Measurements from ENCODE around the gene SCAANT1. TPM values are rescaled to one million over a fixed set of nuclear protein-coding genes. Genes with fewer than 3 reads are reported as not detected.

Gene SCAANT1
- total and polyA plus RNA-seq, 2 donors (not counting 1 experiment from before 2014, with no cell fraction given), result 1.7 TPM; not detected in 1

- intact Hi-C loops (cut with micrococcal nuclease), result loop anchor here (1.0 kb wide), 2 partner anchors 47 to 129 kb away; no protein-coding TSS in a partner anchor
- no peaks in the 10 kb centered on the region for H3K27me3 ChIP-seq (replicated peaks in 1 of 4; ENCODE audit: control extremely low read depth in 1 of 4, control insufficient read depth in 3 of 4, insufficient read depth in 4 of 4, low read length in 3 of 4)
- H3K9me3 ChIP-seq (ENCODE audit: control extremely low read depth in 1 of 3, control insufficient read depth in 2 of 3, insufficient read depth in 1 of 3, low read length in 2 of 3), result no peaks in the 10 kb centered on the region
- H3K9ac ChIP-seq (ENCODE audit: low read length), result peak overlapping the region; percentile 89
- peak overlapping the region; percentile 89 for H2AFZ ChIP-seq (ENCODE audit: insufficient read depth, low read depth, low read length, poor library complexity, severe bottlenecking)
- H3K79me2 ChIP-seq (ENCODE audit: control insufficient read depth, insufficient read depth, low read length), result peaks cover 60% of the 10 kb centered on the region
- DNase-seq, result peak; percentile 72
- H3K27ac ChIP-seq (ENCODE audit: low read length in 2 of 2), result peak overlapping the region; percentile 64 to 88
- Mint-ChIP-seq H3K9me3 (ENCODE audit: insufficient read depth) (no peaks in the 10 kb centered on the region), H3K27me3 (no peaks in the 10 kb centered on the region), H3K27ac (peak overlapping the region; percentile 97), H3K4me1 (peaks cover 58% of the 10 kb centered on the region), H3K4me3 (peak overlapping the region; percentile 97)
- peaks cover 16 to 19% of the 10 kb centered on the region in 2 donors for H3K4me1 ChIP-seq (ENCODE audit: control insufficient read depth in 2 of 2, insufficient read depth in 2 of 2, low read length in 2 of 2)
- ATAC-seq (ENCODE audit: low read depth), result peak; percentile 57
- WGBS (ENCODE audit: insufficient coverage), result under 1% methylated on average over 70 of the region's 93 CpGs
- CTCF ChIA-PET, result interaction anchor here (1.0 to 1.4 kb wide), 3 partner anchors 12 to 48 kb away, joined by 3 to 5 read pairs (median 3); partner anchors contain the start of gene SCAANT1
- peak overlapping the region; percentile 78 for H3K4me2 ChIP-seq (replicated peaks; ENCODE audit: low read depth, low read length, poor library complexity, severe bottlenecking)
- POLR2A ChIA-PET, result interaction anchor here (0.6 to 1.1 kb wide), 2 partner anchors 48 kb away, joined by 6 read pairs; partner anchors contain the start of gene SCAANT1
- TF ChIP-seq, protein P1, sequence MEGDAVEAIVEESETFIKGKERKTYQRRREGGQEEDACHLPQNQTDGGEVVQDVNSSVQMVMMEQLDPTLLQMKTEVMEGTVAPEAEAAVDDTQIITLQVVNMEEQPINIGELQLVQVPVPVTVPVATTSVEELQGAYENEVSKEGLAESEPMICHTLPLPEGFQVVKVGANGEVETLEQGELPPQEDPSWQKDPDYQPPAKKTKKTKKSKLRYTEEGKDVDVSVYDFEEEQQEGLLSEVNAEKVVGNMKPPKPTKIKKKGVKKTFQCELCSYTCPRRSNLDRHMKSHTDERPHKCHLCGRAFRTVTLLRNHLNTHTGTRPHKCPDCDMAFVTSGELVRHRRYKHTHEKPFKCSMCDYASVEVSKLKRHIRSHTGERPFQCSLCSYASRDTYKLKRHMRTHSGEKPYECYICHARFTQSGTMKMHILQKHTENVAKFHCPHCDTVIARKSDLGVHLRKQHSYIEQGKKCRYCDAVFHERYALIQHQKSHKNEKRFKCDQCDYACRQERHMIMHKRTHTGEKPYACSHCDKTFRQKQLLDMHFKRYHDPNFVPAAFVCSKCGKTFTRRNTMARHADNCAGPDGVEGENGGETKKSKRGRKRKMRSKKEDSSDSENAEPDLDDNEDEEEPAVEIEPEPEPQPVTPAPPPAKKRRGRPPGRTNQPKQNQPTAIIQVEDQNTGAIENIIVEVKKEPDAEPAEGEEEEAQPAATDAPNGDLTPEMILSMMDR (IDR thresholded peaks at IDR 0.05), result no peak
- TF ChIP-seq EZH2 (IDR thresholded peaks at IDR 0.05; ENCODE audit: borderline replicate concordance, insufficient read depth, low read depth, low read length, poor library complexity, severe bottlenecking), result no peak
- H3K36me3 ChIP-seq (replicated peaks in 1 of 2; ENCODE audit: control extremely low read depth in 1 of 2, control insufficient read depth in 1 of 2, extremely low read depth in 1 of 2, insufficient read depth in 2 of 2, low read length in 1 of 2), result peaks cover 0 to 6% of the 10 kb centered on the region in 2 experiments
- peaks cover 9% of the 10 kb centered on the region for H4K20me1 ChIP-seq (ENCODE audit: control insufficient read depth, insufficient read depth, low read length, poor library complexity, severe bottlenecking)
- peak overlapping the region; percentile 58 to 96 (median 81) for H3K4me3 ChIP-seq (ENCODE audit: control extremely low read depth in 1 of 5, extremely low read depth in 1 of 5, insufficient read depth in 1 of 5, low read depth in 2 of 5, low read length in 4 of 5)
Measured at GRCh38 chr3:63864008-63864964, 47.9 kb downstream of the SCAANT1 start.
